Upper lobe of left lung (tissue), 6 donors: ENCODE measurements around the gene GNA14. TPM values are rescaled to one million over a fixed set of nuclear protein-coding genes. Genes with fewer than 3 reads are reported as not detected.
"Not testable (repeated sequence)": the region's sequence is repeated elsewhere in the genome, so short reads cannot be mapped to it uniquely, and the experiment has no call there.

Experiments
- ATAC-seq, 2 donors: fragments of 200-7000 bp; cut with Tn5 transposase; one replicate each; pipeline ENCODE4 v1.9.1; 2022; ENCODE audit warnings: mild to moderate bottlenecking in 2 of 2, moderate library complexity in 2 of 2; ENCODE audit not compliant: low FRiP score in 2 of 2
- DNase-seq, 2 donors: peaks; one replicate each; pipeline ENCODE4 v3.0.0-alpha.2; 2019 to 2020
- H3K27ac ChIP-seq, 4 donors: fragments of 200-600 bp; sonication (generic); one replicate each; pipeline ENCODE4 v1.5.1; 2016 to 2019
- H3K27me3 ChIP-seq, 4 donors: fragments of 200-600 bp; sonication (generic); one replicate each; pipeline ENCODE4 v1.5.1; 2017 to 2019
- H3K36me3 ChIP-seq, 4 donors: fragments of 200-600 bp; sonication (generic); one replicate each; pipeline ENCODE4 v1.5.1; 2016 to 2019
- H3K4me1 ChIP-seq, 4 donors: fragments of 200-600 bp; sonication (generic); one replicate each; pipeline ENCODE4 v1.5.1; 2018 to 2019
- H3K4me3 ChIP-seq, 4 donors: fragments of 200-600 bp; sonication (generic); one replicate each; pipeline ENCODE4 v1.5.1; 2017 to 2019; ENCODE audit warnings: mild to moderate bottlenecking in 2 of 4, moderate library complexity in 1 of 4
- H3K9me3 ChIP-seq, 4 donors: fragments of 200-600 bp; sonication (generic); one replicate each; pipeline ENCODE4 v1.5.1; 2018 to 2019
- EP300 ChIP-seq, 4 donors: sonication (generic); formaldehyde crosslinking; IDR thresholded peaks; one replicate each; pipeline ENCODE4 v1.5.1; 2017; ENCODE audit warnings: antibody characterized with exemption in 4 of 4, control low read depth in 2 of 4
- POLR2A ChIP-seq, 4 donors: fragments of 450-650 bp; IDR thresholded peaks; one replicate each; pipeline ENCODE4 v1.5.1; 2016 to 2017; ENCODE audit warnings: antibody characterized with exemption in 4 of 4, mild to moderate bottlenecking in 2 of 4
- POLR2AphosphoS5 ChIP-seq, 2 donors: sonication (generic); formaldehyde crosslinking; IDR thresholded peaks; one replicate each; pipeline ENCODE4 v1.5.1; 2017; ENCODE audit warnings: antibody characterized with exemption in 2 of 2
- WGBS, 2 donors: methylation state at CpG; one replicate each; pipeline ENCODE4 v1.1.5; 2017 to 2018; 5-methylcytosine and 5-hydroxymethylcytosine counted together
- total RNA-seq, 6 donors: library from RNA; depleted of rRNA in 4 of 6; stranded (reverse); fragments of >200 nt in 4 of 6; gene quantifications; one replicate each; pipeline versions ENCODE4 v1.1.0 to v1.2.1, GENCODE V29; 2016 to 2021
- TF ChIP-seq, protein P1 (sequence below), 6 experiments: fragments of 450-650 bp in 4 of 6; fragments of 200-600 bp in 2 of 6; sonication (generic) in 2 of 6; IDR thresholded peaks; one replicate each; pipeline ENCODE4 v1.5.1; 2016 to 2019; ENCODE audit warnings: antibody characterized with exemption in 6 of 6
- donor health status: DM: no; HTN: no; CAD: no; lungs with moderate emphysema.
- donor health status: DM: no; HTN: yes; CAD: no; lungs with severe emphysema.

The GNA14 gene
- total RNA-seq, 6 donors from 2014 or later = 6.0 to 28.3 (median 14.9) TPM

DNA sequence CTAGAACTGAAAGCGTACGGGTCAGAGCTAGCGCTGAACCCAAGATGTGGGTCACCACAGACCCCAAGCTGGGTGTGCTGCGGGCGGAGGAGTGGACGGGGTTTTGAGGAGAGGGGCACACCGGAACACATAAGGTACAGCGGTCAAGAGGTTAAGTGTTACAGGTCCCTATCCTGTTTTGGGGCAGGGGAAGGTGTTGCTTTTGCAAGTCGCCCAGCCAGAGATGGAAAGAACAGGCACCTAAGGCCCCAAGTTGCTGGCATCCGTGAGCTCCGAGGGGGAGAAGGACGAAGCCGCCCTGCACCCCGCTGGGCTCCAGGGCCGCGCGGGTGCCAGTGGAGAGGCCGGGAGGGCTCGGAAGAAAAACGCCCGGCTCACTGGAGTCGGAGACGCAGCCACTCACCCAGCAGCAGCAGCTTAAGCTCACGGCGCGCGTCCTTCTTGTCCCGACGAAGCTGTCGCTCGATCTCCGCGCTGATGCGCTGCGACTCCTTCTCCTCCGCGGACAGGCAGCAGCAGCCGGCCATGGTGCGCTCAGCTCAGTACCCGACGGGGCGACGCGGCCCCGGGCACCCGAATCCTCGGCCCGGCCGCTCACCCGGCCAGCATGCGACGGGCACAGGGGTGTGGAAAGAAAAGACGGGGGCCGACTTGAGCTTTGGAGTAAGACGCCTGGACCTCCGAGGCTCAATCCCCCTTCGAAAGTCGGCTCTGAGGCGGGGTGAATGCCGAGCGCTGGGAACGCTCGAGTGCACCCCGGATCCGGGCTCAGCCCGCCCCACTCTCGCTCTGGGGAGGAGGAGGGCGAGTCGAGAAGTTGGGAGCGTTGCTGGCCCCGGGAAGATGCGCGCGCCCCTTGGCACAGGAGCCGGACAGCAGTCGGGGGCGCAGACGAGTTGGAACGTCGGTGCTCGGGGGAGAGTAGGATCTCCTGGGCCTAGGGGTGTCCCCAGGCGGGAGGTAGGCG, 572 bp downstream of the GNA14 start:
- H3K4me1 ChIP-seq = peaks cover 13 to 23% (median 19%) of the 10 kb centered on the region in 4 donors
- ATAC-seq (peak; percentile 50 to 71), DNase-seq (peak; percentile 43 to 86)
- H3K4me3 ChIP-seq = peak overlapping the region; percentile 19 to 70 (median 56)
- no peaks in the 10 kb centered on the region for H3K9me3 ChIP-seq
- peak overlapping the region; percentile 58 to 89 (median 79) for H3K27ac ChIP-seq
- no peaks in the 10 kb centered on the region for H3K36me3 ChIP-seq
- TF ChIP-seq POLR2A (IDR thresholded peaks at IDR 0.05) = no peak
- TF ChIP-seq POLR2AphosphoS5 (IDR thresholded peaks at IDR 0.05) = no peak
- TF ChIP-seq EP300 (IDR thresholded peaks at IDR 0.05) = no peak
- TF ChIP-seq, protein P1, sequence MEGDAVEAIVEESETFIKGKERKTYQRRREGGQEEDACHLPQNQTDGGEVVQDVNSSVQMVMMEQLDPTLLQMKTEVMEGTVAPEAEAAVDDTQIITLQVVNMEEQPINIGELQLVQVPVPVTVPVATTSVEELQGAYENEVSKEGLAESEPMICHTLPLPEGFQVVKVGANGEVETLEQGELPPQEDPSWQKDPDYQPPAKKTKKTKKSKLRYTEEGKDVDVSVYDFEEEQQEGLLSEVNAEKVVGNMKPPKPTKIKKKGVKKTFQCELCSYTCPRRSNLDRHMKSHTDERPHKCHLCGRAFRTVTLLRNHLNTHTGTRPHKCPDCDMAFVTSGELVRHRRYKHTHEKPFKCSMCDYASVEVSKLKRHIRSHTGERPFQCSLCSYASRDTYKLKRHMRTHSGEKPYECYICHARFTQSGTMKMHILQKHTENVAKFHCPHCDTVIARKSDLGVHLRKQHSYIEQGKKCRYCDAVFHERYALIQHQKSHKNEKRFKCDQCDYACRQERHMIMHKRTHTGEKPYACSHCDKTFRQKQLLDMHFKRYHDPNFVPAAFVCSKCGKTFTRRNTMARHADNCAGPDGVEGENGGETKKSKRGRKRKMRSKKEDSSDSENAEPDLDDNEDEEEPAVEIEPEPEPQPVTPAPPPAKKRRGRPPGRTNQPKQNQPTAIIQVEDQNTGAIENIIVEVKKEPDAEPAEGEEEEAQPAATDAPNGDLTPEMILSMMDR (IDR thresholded peaks at IDR 0.05) = no peak
- peaks cover 0 to 4% (median 2%) of the 10 kb centered on the region in 4 donors for H3K27me3 ChIP-seq
- WGBS, 2 donors = 22 to 92% methylated on average over 9 to 45 of the region's 83 CpGs

DNA sequence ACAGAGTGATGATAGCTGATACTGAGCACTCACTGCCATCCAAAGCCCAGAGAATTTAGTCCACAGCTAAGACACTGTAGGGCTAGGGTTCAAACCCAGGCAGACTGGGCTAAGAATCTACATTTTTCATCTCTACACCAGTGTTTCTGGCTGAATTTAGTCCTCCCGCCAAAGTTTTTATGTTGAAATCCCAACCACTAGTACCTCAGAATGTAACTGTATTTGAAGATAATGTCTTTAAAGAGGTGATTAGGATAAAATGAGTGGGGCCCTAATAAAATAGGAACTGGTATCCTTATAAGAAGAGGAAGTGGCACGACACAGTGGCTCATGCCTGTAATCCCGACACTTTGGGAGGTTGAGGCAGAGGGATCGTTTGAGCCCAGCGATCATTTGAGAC, 4.3 kb downstream of the GNA14 start:
- peaks cover 0 to 4% (median 2%) of the 10 kb centered on the region in 4 donors for H3K27me3 ChIP-seq
- peaks cover 9 to 18% (median 12%) of the 10 kb centered on the region in 4 donors for H3K4me1 ChIP-seq
- no peak overlapping the region for H3K27ac ChIP-seq
- H3K36me3 ChIP-seq = no peaks in the 10 kb centered on the region
- no peak for DNase-seq
- TF ChIP-seq POLR2A (IDR thresholded peaks at IDR 0.05) (no peak), POLR2AphosphoS5 (IDR thresholded peaks at IDR 0.05) (no peak), EP300 (IDR thresholded peaks at IDR 0.05) (no peak)
- TF ChIP-seq, protein P1 (IDR thresholded peaks at IDR 0.05) = no peak
- no peak for ATAC-seq
- H3K4me3 ChIP-seq = no peak overlapping the region
- WGBS, 2 donors = 74 to 89% methylated on average over 5 of the region's 5 CpGs
- H3K9me3 ChIP-seq = no peaks in the 10 kb centered on the region

DNA sequence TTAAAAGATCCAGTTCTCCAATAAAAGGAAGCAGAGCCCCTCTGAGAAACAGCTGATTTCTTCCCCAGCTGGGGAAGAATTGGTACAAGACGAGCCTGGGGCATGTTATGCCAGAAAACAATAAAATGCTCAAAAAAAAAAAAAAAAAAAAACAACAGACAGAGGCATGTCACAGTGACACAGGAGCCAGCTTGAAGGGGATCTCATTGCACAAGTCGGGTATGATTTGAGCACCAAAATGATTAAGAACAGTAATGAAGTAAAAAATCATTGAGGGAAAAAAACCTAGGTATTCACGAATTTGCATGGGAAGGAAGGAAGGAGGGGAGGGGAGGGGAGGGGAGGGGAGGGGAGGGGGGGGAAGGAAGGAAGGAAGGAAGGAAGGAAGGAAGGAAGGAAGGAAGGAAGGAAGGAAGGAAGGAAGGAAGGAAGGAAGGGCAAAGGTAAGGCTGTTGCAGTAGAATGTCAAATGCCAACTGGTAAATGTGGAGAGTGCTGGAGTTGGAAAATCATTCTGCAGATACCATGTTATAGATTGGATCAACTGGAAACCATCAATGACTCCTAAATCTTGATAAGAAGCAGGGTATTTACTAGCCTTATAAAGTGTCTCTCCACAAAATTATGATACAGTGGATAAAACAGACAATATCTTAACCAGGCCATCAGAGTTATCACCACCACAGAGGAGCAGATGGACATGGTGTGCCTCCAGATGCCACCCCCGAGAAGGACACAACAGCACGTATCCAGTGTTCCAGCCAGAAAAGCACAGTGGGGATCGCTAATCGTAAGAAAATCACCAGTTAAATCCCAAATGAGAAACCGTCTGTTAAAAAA, 7.2 kb downstream of the GNA14 start:
- TF ChIP-seq, protein P1 (IDR thresholded peaks at IDR 0.05) = no peak
- TF ChIP-seq POLR2A (IDR thresholded peaks at IDR 0.05) = no peak
- TF ChIP-seq POLR2AphosphoS5 (IDR thresholded peaks at IDR 0.05) = no peak
- TF ChIP-seq EP300 (IDR thresholded peaks at IDR 0.05) = no peak
- no peaks in the 10 kb centered on the region for H3K9me3 ChIP-seq
- 78 to 81% methylated on average over 8 of the region's 8 CpGs for WGBS, 2 donors
- H3K27me3 ChIP-seq = no peaks in the 10 kb centered on the region
- H3K36me3 ChIP-seq = no peaks in the 10 kb centered on the region
- no peak for DNase-seq
- no peaks in the 10 kb centered on the region for H3K4me1 ChIP-seq
- H3K27ac ChIP-seq = no peak overlapping the region
- H3K4me3 ChIP-seq = no peak overlapping the region
- ATAC-seq = no peak

- DNase-seq = peak in 1 of 2 donors; percentile 20
- Histone ChIP-seq H3K27ac (no peak overlapping the region), H3K9me3 (no peaks in the 10 kb centered on the region), H3K4me3 (no peak overlapping the region), H3K27me3 (no peaks in the 10 kb centered on the region), H3K4me1 (no peaks in the 10 kb centered on the region), H3K36me3 (no peaks in the 10 kb centered on the region)
- TF ChIP-seq, protein P1 (IDR thresholded peaks at IDR 0.05) = no peak
- TF ChIP-seq POLR2AphosphoS5 (IDR thresholded peaks at IDR 0.05) (no peak), EP300 (IDR thresholded peaks at IDR 0.05) (no peak), POLR2A (IDR thresholded peaks at IDR 0.05) (no peak)
- no peak for ATAC-seq
- 98% methylated on average over 5 of the region's 5 CpGs; no CpG with 5 or more reads in 1 of the 2 donors for WGBS, 2 donors
Measured at GRCh38 chr9:77632652-77633051, 15.5 kb downstream of the GNA14 start.

GRCh38 chr9:77628864-77629263, 19.3 kb downstream of the GNA14 start:
- not testable (repeated sequence) for H3K27ac ChIP-seq, H3K4me3 ChIP-seq, H3K9me3 ChIP-seq, H3K4me1 ChIP-seq, H3K27me3 ChIP-seq, DNase-seq, H3K36me3 ChIP-seq, ATAC-seq
- WGBS, 2 donors = 81 to 90% methylated on average over 4 of the region's 4 CpGs
